Kidney glomerular epithelial cell (primary cell): Measurements from ENCODE around the gene INPP1.

Experiments used
- DNase-seq: peaks from one replicate; lab custom pipeline; 2025; lab: John Stamatoyannopoulos, UW

Gene INPP1

GRCh38 chr2:190408538-190409271 lies 65.3 kb downstream of the INPP1 start:
- peak; percentile 45 for DNase-seq

- no peak for DNase-seq
Measured at GRCh38 chr2:190409616-190410015, 66.2 kb downstream of the INPP1 start.

- DNase-seq = no peak
Measured at GRCh38 chr2:190410166-190410565, 66.8 kb downstream of the INPP1 start.

GRCh38 chr2:190412966-190413365 lies 69.6 kb downstream of the INPP1 start:
- DNase-seq = no peak

GRCh38 chr2:190413421-190413820 lies 70.0 kb downstream of the INPP1 start:
- no peak for DNase-seq

- DNase-seq = no peak
Measured at GRCh38 chr2:190415251-190415650, 71.9 kb downstream of the INPP1 start.

- DNase-seq = no peak
Measured at GRCh38 chr2:190415794-190416775, 72.7 kb downstream of the INPP1 start.

- no peak for DNase-seq
Measured at GRCh38 chr2:190417045-190417842, 73.9 kb downstream of the INPP1 start.

GRCh38 chr2:190418727-190419126 lies 75.3 kb downstream of the INPP1 start:
- DNase-seq = no peak

- DNase-seq = no peak
Measured at GRCh38 chr2:190420801-190421200, 77.4 kb downstream of the INPP1 start.
